Esophagus muscularis mucosa (tissue), 4 donors: ENCODE measurements around the gene ACIN1. TPM values are rescaled to one million over a fixed set of nuclear protein-coding genes. Genes with fewer than 3 reads are reported as not detected.

Experiments
- DNase-seq: peaks from one replicate; pipeline ENCODE4 v3.0.0-alpha.2; 2017; ENCODE audit errors: extremely low spot score
- H3K27ac ChIP-seq, 4 donors: fragments of 200-600 bp; sonication (generic); replicated peaks in 1 of 4; 1 replicate in 3 of 4; 2 replicates in 1 of 4; pipeline ENCODE4 v1.5.1; 2016 to 2019; ENCODE audit warnings: mild to moderate bottlenecking in 1 of 4
- H3K27me3 ChIP-seq, 4 donors: fragments of 200-600 bp; sonication (generic); one replicate each; pipeline versions ENCODE4 v1.5.1 to v1.6.0; 2016 to 2019
- H3K36me3 ChIP-seq, 4 donors: fragments of 200-600 bp; sonication (generic); one replicate each; pipeline ENCODE4 v1.5.1; 2016 to 2019
- H3K4me1 ChIP-seq, 4 donors: fragments of 200-600 bp; sonication (generic); one replicate each; pipeline ENCODE4 v1.5.1; 2016 to 2019
- H3K4me3 ChIP-seq, 4 donors: fragments of 200-600 bp; sonication (generic); 1 replicate in 2 of 4; 2 replicates in 2 of 4; pipeline ENCODE4 v1.5.1; 2016 to 2019; ENCODE audit warnings: mild to moderate bottlenecking in 4 of 4, moderate library complexity in 1 of 4
- H3K9me3 ChIP-seq, 4 donors: fragments of 200-600 bp; sonication (generic); 1 replicate in 3 of 4; 2 replicates in 1 of 4; pipeline ENCODE4 v1.5.1; 2016 to 2019
- CTCF ChIP-seq, 3 experiments: fragments of 200-600 bp in 2 of 3; fragments of 450-650 bp in 1 of 3; sonication (generic) in 2 of 3; IDR thresholded peaks; one replicate each; pipeline ENCODE4 v1.5.1; 2017 to 2019; ENCODE audit warnings: antibody characterized with exemption in 3 of 3, mild to moderate bottlenecking in 2 of 3, moderate library complexity in 1 of 3
- EP300 ChIP-seq: sonication (generic); formaldehyde crosslinking; IDR thresholded peaks from one replicate; pipeline ENCODE4 v1.6.1; 2017; ENCODE audit warnings: antibody characterized with exemption
- POLR2A ChIP-seq: fragments of 450-650 bp; IDR thresholded peaks from one replicate; pipeline ENCODE4 v1.6.1; 2017; ENCODE audit warnings: antibody characterized with exemption, moderate library complexity, mild to moderate bottlenecking, low read depth
- POLR2AphosphoS5 ChIP-seq, 2 donors: sonication (generic); formaldehyde crosslinking; IDR thresholded peaks; one replicate each; pipeline ENCODE4 v1.6.1; 2017; ENCODE audit warnings: antibody characterized with exemption in 2 of 2
- WGBS: methylation state at CpG from one replicate; pipeline ENCODE4 v1.1.5; 2018; 5-methylcytosine and 5-hydroxymethylcytosine counted together
- intact Hi-C: fragments of 100-400 bp; cut with DNase I; formaldehyde crosslinking; loops from one replicate; pipeline ENCODE4 v1.15.1; 2023
- total RNA-seq, 4 donors: library from RNA; depleted of rRNA; stranded (reverse); fragments of >200 nt; gene quantifications; one replicate each; pipeline versions ENCODE4 v1.1.0 to v1.2.1, GENCODE V29; 2016

The ACIN1 gene
- total RNA-seq, 4 donors from 2014 or later: 60.1 to 101 (median 89.5) TPM

- 84% methylated on average over 2 of the region's 2 CpGs for WGBS
- Histone ChIP-seq H3K9me3 (no peaks in the 10 kb centered on the region), H3K36me3 (peaks cover 0 to 19% (median 16%) of the 10 kb centered on the region in 4 donors), H3K27ac (no peak overlapping the region), H3K27me3 (no peaks in the 10 kb centered on the region), H3K4me3 (no peak overlapping the region), H3K4me1 (peaks cover 1 to 20% (median 3%) of the 10 kb centered on the region in 4 donors)
- intact Hi-C loops: no loop called here
- TF ChIP-seq CTCF (IDR thresholded peaks at IDR 0.05) (no peak), POLR2A (no peak), EP300 (no peak)
- no peak for DNase-seq
These were observed 7.9 kb upstream of the ACIN1 start for GRCh38 chr14:23102801-23103200.

GRCh38 chr14:23101986-23102625 lies 7.2 kb upstream of the ACIN1 start:
- 59% methylated on average over 5 of the region's 10 CpGs for WGBS

GRCh38 chr14:23101213-23101970 lies 6.5 kb upstream of the ACIN1 start:
- no peaks in the 10 kb centered on the region for H3K9me3 ChIP-seq
- 77% methylated on average over 6 of the region's 6 CpGs for WGBS
- TF ChIP-seq EP300 (no peak), POLR2AphosphoS5 (IDR thresholded peaks at IDR 0.05) (no peak), CTCF (IDR thresholded peaks at IDR 0.05) (no peak), POLR2A (no peak)
- no peak for DNase-seq
- H3K27me3 ChIP-seq: no peaks in the 10 kb centered on the region
- peak overlapping the region in 1 of 4 donors; percentile 4 for H3K27ac ChIP-seq
- H3K4me3 ChIP-seq: no peak overlapping the region
- H3K4me1 ChIP-seq: peaks cover 15 to 34% (median 16%) of the 10 kb centered on the region in 4 donors
- intact Hi-C loops: no loop called here
- H3K36me3 ChIP-seq: peaks cover 0 to 23% (median 20%) of the 10 kb centered on the region in 4 donors

More at GRCh38 chr14:23101986-23102625, 7.2 kb upstream of the ACIN1 start:
- Histone ChIP-seq H3K4me3 (no peak overlapping the region), H3K4me1 (peaks cover 8 to 27% (median 9%) of the 10 kb centered on the region in 4 donors), H3K27ac (peak overlapping the region in 1 of 4 donors; percentile 4), H3K36me3 (peaks cover 0 to 23% (median 20%) of the 10 kb centered on the region in 4 donors), H3K27me3 (no peaks in the 10 kb centered on the region), H3K9me3 (no peaks in the 10 kb centered on the region)
- no peak for DNase-seq
- TF ChIP-seq CTCF (IDR thresholded peaks at IDR 0.05) (no peak), POLR2A (no peak), POLR2AphosphoS5 (IDR thresholded peaks at IDR 0.05) (no peak), EP300 (no peak)
- intact Hi-C loops: no loop called here

GRCh38 chr14:23099212-23099861 lies 4.4 kb upstream of the ACIN1 start:
- H3K27ac ChIP-seq: peak overlapping the region in 1 of 4 donors; percentile 26
- no peak for TF ChIP-seq POLR2AphosphoS5 (IDR thresholded peaks at IDR 0.05)
- TF ChIP-seq EP300: no peak
- no peak for TF ChIP-seq POLR2A
- no peak for TF ChIP-seq CTCF (IDR thresholded peaks at IDR 0.05)
- intact Hi-C loops: no loop called here
- no peak overlapping the region for H3K4me3 ChIP-seq
- peaks cover 0 to 23% (median 20%) of the 10 kb centered on the region in 4 donors for H3K36me3 ChIP-seq
- H3K4me1 ChIP-seq: peaks cover 17 to 28% (median 19%) of the 10 kb centered on the region in 4 donors
- DNase-seq: no peak
- no peaks in the 10 kb centered on the region for H3K27me3 ChIP-seq
- H3K9me3 ChIP-seq: no peaks in the 10 kb centered on the region
- 93% methylated on average over 10 of the region's 10 CpGs for WGBS
